ENCODE results near the gene KRT86.

KRT86 gene

DNA sequence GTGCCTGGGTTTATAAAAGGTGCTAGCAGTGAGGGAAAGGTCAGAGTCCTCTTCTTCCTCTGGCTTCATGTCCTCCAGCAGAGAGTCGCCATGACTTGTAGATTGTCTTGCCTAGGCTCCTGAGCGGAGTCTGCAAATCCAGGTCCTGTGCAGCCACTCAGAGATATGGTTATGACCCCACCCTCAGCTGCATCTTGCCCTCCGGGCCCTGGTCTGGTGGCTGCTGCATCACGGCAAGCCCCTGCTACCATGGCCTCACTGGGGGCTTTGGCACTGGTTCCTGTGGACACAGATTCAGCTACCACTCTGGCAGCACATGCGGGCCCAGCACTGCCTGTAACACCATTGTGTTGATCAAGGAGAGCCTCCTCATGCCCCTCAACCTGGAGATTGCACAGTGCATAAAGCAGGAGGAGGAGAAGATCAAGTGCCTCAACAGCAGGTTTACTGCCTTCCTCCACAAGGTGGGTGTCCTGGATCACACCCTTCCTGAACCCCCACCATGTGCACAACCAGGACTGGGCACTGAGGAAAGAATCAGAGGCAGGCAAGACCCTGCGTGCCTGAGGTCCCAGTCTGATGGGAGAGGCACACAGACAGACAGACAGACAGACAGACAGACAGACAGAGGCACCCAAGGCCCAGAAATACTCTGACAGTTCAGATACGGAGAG lies 10.5 kb upstream of the KRT86 start:
- no peaks in the 10 kb centered on the region for H3K79me2 ChIP-seq (ENCODE audit: control insufficient read depth, low read length)
- no peak overlapping the region for H3K27ac ChIP-seq (ENCODE audit: low read depth, low read length)
- no peak overlapping the region for H3K4me3 ChIP-seq (ENCODE audit: low read length)
- no peaks in the 10 kb centered on the region for H3K9me2 ChIP-seq (replicated peaks; ENCODE audit: control insufficient read depth, low read length)
- no peaks in the 10 kb centered on the region for H3K36me3 ChIP-seq (ENCODE audit: control insufficient read depth, low read length)
- no peaks in the 10 kb centered on the region for H3F3A ChIP-seq (ENCODE audit: control insufficient read depth, insufficient read depth)
- no peak overlapping the region for H3K4me2 ChIP-seq (ENCODE audit: low read length)
- peaks cover 7% of the 10 kb centered on the region for H3K27me3 ChIP-seq (ENCODE audit: control insufficient read depth, low read length)
- H4K20me1 ChIP-seq (ENCODE audit: control insufficient read depth, insufficient read depth, low read depth, low read length) = no peaks in the 10 kb centered on the region
- no peak for TF ChIP-seq EZH2phosphoT487 (IDR thresholded peaks at IDR 0.05; ENCODE audit: borderline replicate concordance, low read length)
- TF ChIP-seq, protein P1, sequence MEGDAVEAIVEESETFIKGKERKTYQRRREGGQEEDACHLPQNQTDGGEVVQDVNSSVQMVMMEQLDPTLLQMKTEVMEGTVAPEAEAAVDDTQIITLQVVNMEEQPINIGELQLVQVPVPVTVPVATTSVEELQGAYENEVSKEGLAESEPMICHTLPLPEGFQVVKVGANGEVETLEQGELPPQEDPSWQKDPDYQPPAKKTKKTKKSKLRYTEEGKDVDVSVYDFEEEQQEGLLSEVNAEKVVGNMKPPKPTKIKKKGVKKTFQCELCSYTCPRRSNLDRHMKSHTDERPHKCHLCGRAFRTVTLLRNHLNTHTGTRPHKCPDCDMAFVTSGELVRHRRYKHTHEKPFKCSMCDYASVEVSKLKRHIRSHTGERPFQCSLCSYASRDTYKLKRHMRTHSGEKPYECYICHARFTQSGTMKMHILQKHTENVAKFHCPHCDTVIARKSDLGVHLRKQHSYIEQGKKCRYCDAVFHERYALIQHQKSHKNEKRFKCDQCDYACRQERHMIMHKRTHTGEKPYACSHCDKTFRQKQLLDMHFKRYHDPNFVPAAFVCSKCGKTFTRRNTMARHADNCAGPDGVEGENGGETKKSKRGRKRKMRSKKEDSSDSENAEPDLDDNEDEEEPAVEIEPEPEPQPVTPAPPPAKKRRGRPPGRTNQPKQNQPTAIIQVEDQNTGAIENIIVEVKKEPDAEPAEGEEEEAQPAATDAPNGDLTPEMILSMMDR (IDR thresholded peaks at IDR 0.05; ENCODE audit: low read depth, low read length, poor library complexity, severe bottlenecking) = no peak
- H3K4me1 ChIP-seq (ENCODE audit: control insufficient read depth, low read length) = no peaks in the 10 kb centered on the region
- H3K9me3 ChIP-seq (ENCODE audit: control insufficient read depth, insufficient read depth, low read length) = no peaks in the 10 kb centered on the region

DNA sequence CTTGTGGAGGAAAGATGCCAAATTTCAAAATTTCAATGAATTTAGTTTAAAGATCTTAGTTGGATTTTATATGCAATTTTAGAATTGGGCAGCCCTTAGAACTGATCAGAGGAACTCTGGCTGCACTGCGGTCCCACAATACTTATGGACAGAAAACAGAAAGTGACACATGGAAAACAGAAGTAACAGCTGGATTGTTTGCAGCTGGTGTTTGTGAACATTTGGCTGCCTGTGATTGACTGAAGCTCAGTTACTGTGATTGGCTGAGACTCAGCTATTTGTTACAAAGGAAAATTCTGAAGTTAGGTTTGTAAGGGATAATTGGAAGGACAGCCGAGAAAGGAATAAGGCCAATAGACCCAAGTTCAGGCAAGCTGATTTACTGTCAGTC lies 10.0 kb upstream of the KRT86 start:
- Histone ChIP-seq H4K20me1 (ENCODE audit: control insufficient read depth, insufficient read depth, low read depth, low read length) (no peaks in the 10 kb centered on the region), H3K27ac (ENCODE audit: low read depth, low read length) (no peak overlapping the region), H3K4me2 (ENCODE audit: low read length) (no peak overlapping the region), H3K9me3 (ENCODE audit: control insufficient read depth, insufficient read depth, low read length) (no peaks in the 10 kb centered on the region), H3K27me3 (ENCODE audit: control insufficient read depth, low read length) (peaks cover 7% of the 10 kb centered on the region), H3K36me3 (ENCODE audit: control insufficient read depth, low read length) (no peaks in the 10 kb centered on the region), H3K4me3 (ENCODE audit: low read length) (no peak overlapping the region), H3K9me2 (replicated peaks; ENCODE audit: control insufficient read depth, low read length) (no peaks in the 10 kb centered on the region), H3K79me2 (ENCODE audit: control insufficient read depth, low read length) (no peaks in the 10 kb centered on the region), H3F3A (ENCODE audit: control insufficient read depth, insufficient read depth) (no peaks in the 10 kb centered on the region), H3K4me1 (ENCODE audit: control insufficient read depth, low read length) (no peaks in the 10 kb centered on the region)
- no peak for TF ChIP-seq EZH2phosphoT487 (IDR thresholded peaks at IDR 0.05; ENCODE audit: borderline replicate concordance, low read length)
- TF ChIP-seq, protein P1 (IDR thresholded peaks at IDR 0.05; ENCODE audit: low read depth, low read length, poor library complexity, severe bottlenecking) = no peak

DNA sequence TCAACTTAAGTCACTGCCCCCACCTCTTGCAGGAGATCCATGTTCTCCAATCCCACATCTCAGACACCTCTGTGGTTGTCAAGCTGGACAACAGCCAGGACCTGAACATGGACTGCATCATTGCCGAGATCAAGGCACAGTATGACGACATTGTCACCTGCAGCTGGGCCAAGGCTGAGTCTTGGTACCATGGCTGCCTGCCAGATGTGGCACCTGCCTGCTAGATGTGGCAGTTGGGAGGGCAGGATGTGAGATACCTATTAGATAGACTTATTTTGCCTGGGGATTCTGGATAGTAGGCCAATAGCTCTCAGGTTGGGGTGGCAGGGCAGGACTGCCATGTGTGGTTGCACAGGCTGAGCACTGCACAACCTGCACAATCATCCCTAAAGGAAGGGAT lies 7.9 kb upstream of the KRT86 start:
- H3K4me1 ChIP-seq (ENCODE audit: control insufficient read depth, low read length) = no peaks in the 10 kb centered on the region

More for the DNA sequence above, 7.9 kb upstream of the KRT86 start:
- TF ChIP-seq EZH2phosphoT487 (IDR thresholded peaks at IDR 0.05; ENCODE audit: borderline replicate concordance, low read length) = no peak
- TF ChIP-seq, protein P1 (IDR thresholded peaks at IDR 0.05; ENCODE audit: low read depth, low read length, poor library complexity, severe bottlenecking) = no peak
- no peaks in the 10 kb centered on the region for H4K20me1 ChIP-seq (ENCODE audit: control insufficient read depth, insufficient read depth, low read depth, low read length)
- H3K36me3 ChIP-seq (ENCODE audit: control insufficient read depth, low read length) = no peaks in the 10 kb centered on the region
- H3K27me3 ChIP-seq (ENCODE audit: control insufficient read depth, low read length) = peaks cover 4% of the 10 kb centered on the region; the same call in 1 of the 2 replicates
- no peaks in the 10 kb centered on the region for H3K9me2 ChIP-seq (replicated peaks; ENCODE audit: control insufficient read depth, low read length)
- H3K79me2 ChIP-seq (ENCODE audit: control insufficient read depth, low read length) = no peaks in the 10 kb centered on the region
- no peaks in the 10 kb centered on the region for H3K9me3 ChIP-seq (ENCODE audit: control insufficient read depth, insufficient read depth, low read length)
- H3K4me2 ChIP-seq (ENCODE audit: low read length) = no peak overlapping the region
- no peak overlapping the region for H3K4me3 ChIP-seq (ENCODE audit: low read length)
- H3K27ac ChIP-seq (ENCODE audit: low read depth, low read length) = no peak overlapping the region
- no peaks in the 10 kb centered on the region for H3F3A ChIP-seq (ENCODE audit: control insufficient read depth, insufficient read depth)
